IPS-18a (cell line): ENCODE results near the gene CENATAC.

Experiments used
- H3K27ac ChIP-seq: one replicate; pipeline ENCODE4 v1.5.1; 2013; ENCODE audit warnings: low read length
- H3K27me3 ChIP-seq: one replicate; pipeline ENCODE4 v1.6.1; 2013; ENCODE audit warnings: mild to moderate bottlenecking, low read length; ENCODE audit not compliant: control insufficient read depth, insufficient read depth
- H3K36me3 ChIP-seq: one replicate; pipeline ENCODE4 v1.6.1; 2013; ENCODE audit warnings: low read depth, low read length; ENCODE audit not compliant: control insufficient read depth
- H3K4me1 ChIP-seq: one replicate; pipeline ENCODE4 v1.6.1; 2013; ENCODE audit warnings: low read depth, low read length; ENCODE audit not compliant: control insufficient read depth
- H3K4me3 ChIP-seq: one replicate; pipeline ENCODE4 v1.5.1; 2013; ENCODE audit warnings: low read length
- H3K9ac ChIP-seq: one replicate; pipeline ENCODE4 v1.6.1; 2013; ENCODE audit warnings: mild to moderate bottlenecking, low read length, moderate library complexity
- H3K9me3 ChIP-seq: one replicate; pipeline ENCODE4 v1.6.1; 2013; ENCODE audit warnings: low read depth, low read length; ENCODE audit not compliant: control insufficient read depth

CENATAC gene

DNA sequence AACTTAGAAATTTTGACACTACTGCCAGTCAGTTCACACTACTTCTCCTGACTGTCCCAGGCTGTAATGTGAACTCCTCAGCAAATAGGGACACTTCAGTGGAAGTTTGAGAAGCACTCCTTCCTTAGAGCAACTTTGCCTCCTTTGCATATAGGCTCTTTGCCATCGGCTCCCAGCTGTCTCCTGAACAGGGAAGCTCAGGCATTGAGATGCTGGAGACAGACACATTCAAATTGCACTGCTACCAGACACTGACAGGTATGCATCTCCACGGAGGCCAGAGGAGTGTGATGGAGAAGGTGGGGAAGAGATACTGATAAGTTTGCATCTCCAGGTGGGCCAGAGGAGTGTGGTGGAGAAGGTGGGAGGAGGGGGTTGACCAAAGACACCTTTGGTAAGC is 22.1 kb downstream of the CENATAC start:
- H3K27ac ChIP-seq = no peak overlapping the region
- no peak overlapping the region for H3K9ac ChIP-seq
- H3K4me3 ChIP-seq = peak overlapping the region; percentile 89

DNA sequence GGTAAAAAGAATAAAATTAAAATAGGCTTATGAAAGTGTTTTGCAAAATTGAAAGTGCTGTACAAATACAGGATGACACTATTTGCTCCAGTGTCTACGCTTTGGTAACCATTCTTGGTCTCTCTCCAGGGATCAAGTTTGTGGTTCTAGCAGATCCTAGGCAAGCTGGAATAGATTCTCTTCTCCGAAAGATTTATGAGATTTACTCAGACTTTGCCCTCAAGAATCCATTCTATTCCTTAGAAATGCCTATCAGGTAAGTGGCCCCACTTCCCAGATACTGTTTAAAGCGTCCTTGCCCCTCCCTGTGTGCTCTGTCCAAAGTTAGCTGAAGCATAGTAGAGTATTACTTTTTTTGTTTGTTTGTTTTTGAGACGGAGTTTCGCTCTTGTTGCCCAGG is 23.7 kb downstream of the CENATAC start:
- H3K27ac ChIP-seq = no peak overlapping the region
- peaks cover 40% of the 10 kb centered on the region for H3K36me3 ChIP-seq
- no peaks in the 10 kb centered on the region for H3K9me3 ChIP-seq
- no peak overlapping the region for H3K9ac ChIP-seq
- no peak overlapping the region for H3K4me3 ChIP-seq
- H3K4me1 ChIP-seq = peaks cover 5% of the 10 kb centered on the region
- H3K27me3 ChIP-seq = no peaks in the 10 kb centered on the region

More for the DNA sequence above, 22.1 kb downstream of the CENATAC start:
- peaks cover 9% of the 10 kb centered on the region for H3K4me1 ChIP-seq
- H3K36me3 ChIP-seq = peaks cover 53% of the 10 kb centered on the region
- H3K9me3 ChIP-seq = no peaks in the 10 kb centered on the region
- no peaks in the 10 kb centered on the region for H3K27me3 ChIP-seq

GRCh38 chr11:119023741-119024140 is 25.8 kb downstream of the CENATAC start:
- Histone ChIP-seq H3K9ac (no peak overlapping the region), H3K9me3 (no peaks in the 10 kb centered on the region), H3K4me1 (no peaks in the 10 kb centered on the region), H3K36me3 (peaks cover 46% of the 10 kb centered on the region), H3K27me3 (no peaks in the 10 kb centered on the region), H3K4me3 (no peak overlapping the region), H3K27ac (no peak overlapping the region)

GRCh38 chr11:119024430-119025098 is 26.6 kb downstream of the CENATAC start:
- H3K9ac ChIP-seq = no peak overlapping the region
- H3K27me3 ChIP-seq = no peaks in the 10 kb centered on the region
- H3K27ac ChIP-seq = no peak overlapping the region
- H3K36me3 ChIP-seq = peaks cover 46% of the 10 kb centered on the region
- no peaks in the 10 kb centered on the region for H3K9me3 ChIP-seq
- no peak overlapping the region for H3K4me3 ChIP-seq
- H3K4me1 ChIP-seq = no peaks in the 10 kb centered on the region

- H3K4me1 ChIP-seq = no peaks in the 10 kb centered on the region
- H3K4me3 ChIP-seq = no peak overlapping the region
- H3K27me3 ChIP-seq = no peaks in the 10 kb centered on the region
- no peaks in the 10 kb centered on the region for H3K9me3 ChIP-seq
- no peak overlapping the region for H3K9ac ChIP-seq
- no peak overlapping the region for H3K27ac ChIP-seq
- H3K36me3 ChIP-seq = peaks cover 46% of the 10 kb centered on the region
Observed at GRCh38 chr11:119025099-119025473, 27.1 kb downstream of the CENATAC start.

GRCh38 chr11:119025541-119025940 is 27.6 kb downstream of the CENATAC start:
- Histone ChIP-seq H3K27ac (no peak overlapping the region), H3K4me3 (no peak overlapping the region), H3K27me3 (no peaks in the 10 kb centered on the region), H3K36me3 (peaks cover 46% of the 10 kb centered on the region), H3K9me3 (no peaks in the 10 kb centered on the region), H3K4me1 (no peaks in the 10 kb centered on the region), H3K9ac (no peak overlapping the region)

DNA sequence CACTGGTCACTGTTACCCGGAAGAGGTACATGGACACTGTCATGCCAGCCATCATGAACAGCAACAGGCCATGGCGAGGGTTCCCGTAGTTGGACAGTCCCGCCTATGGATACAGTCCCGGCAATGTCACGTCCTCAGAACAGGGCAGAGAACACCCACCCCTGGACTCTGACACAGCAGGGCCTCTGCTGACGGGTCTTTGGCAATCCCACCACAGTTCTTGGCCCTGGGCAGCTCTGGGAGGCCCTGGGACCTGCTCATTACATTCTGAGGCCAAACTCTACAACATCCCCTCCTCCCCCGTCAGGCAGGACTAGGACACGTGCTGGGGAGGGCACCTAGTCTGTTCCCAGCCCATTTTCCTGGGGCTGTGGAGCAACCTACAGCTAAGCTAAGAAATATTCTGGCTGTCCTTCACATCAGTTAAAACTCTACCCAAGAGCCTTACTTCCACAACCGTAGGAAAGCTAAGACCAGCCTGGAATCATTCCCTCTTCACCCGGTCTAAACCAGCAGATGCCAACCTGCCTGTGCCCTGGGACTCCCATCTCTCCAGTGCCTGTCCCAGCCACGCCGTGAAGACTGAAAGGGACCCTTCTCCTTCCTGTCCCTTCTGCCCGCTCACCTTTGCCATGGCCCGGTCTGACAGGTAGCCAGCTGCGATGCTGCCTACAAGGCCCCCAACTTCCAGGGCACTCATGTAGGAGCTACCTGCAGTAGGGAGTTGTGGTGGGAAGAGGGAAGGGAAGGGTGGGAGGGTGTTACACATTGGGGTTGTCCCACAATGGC is 28.2 kb downstream of the CENATAC start:
- Histone ChIP-seq H3K9ac (no peak overlapping the region), H3K4me3 (no peak overlapping the region), H3K27me3 (no peaks in the 10 kb centered on the region), H3K4me1 (no peaks in the 10 kb centered on the region), H3K9me3 (no peaks in the 10 kb centered on the region), H3K36me3 (peaks cover 45% of the 10 kb centered on the region), H3K27ac (no peak overlapping the region)

- H3K4me1 ChIP-seq = no peaks in the 10 kb centered on the region
Observed at GRCh38 chr11:119026970-119027369, 29.0 kb downstream of the CENATAC start.

DNA sequence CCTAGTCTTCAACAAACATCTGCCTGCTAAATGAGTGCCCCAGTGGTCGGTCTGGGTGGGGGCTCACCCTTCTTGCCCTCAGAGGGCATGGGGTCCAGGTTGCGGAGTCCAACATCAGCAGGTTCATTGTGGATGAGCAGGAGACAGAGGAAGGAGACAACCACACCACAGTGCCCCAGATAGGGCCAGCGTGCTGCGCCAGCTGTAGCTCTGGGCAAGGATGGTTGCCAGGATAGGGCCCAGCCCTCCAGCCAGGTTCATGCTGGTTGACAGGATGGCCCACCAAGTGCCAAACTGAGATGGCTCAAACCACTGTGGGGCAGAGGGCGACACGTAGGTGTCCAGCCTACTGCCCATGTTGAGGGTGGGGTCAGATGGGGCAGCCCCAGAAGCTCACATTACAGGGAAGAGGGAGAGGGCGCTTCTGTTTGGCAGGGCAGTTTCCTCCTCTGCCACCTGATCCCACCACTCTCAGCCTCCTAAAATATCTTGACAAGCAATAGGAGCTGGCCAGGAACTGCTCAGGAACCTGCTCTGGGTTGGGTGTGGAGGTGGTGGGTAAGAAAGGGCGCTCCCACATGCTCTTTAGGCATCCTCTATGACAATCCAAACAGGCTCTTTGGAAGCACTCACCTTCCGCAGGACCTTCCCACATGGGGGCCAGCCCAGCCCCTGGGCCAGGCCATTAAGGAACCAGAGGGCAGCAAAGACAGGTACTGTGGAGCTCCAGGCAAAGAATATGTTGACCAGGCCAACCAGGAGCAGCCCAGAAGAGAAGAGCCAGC is 29.8 kb downstream of the CENATAC start:
- H3K9ac ChIP-seq = no peak overlapping the region
- H3K4me1 ChIP-seq = no peaks in the 10 kb centered on the region
- no peak overlapping the region for H3K4me3 ChIP-seq
- H3K36me3 ChIP-seq = peaks cover 38% of the 10 kb centered on the region
- no peak overlapping the region for H3K27ac ChIP-seq
- H3K9me3 ChIP-seq = no peaks in the 10 kb centered on the region
- no peaks in the 10 kb centered on the region for H3K27me3 ChIP-seq

More at GRCh38 chr11:119026970-119027369, 29.0 kb downstream of the CENATAC start:
- Histone ChIP-seq H3K4me3 (no peak overlapping the region), H3K27ac (no peak overlapping the region), H3K27me3 (no peaks in the 10 kb centered on the region), H3K9ac (no peak overlapping the region), H3K9me3 (no peaks in the 10 kb centered on the region), H3K36me3 (peaks cover 38% of the 10 kb centered on the region)

DNA sequence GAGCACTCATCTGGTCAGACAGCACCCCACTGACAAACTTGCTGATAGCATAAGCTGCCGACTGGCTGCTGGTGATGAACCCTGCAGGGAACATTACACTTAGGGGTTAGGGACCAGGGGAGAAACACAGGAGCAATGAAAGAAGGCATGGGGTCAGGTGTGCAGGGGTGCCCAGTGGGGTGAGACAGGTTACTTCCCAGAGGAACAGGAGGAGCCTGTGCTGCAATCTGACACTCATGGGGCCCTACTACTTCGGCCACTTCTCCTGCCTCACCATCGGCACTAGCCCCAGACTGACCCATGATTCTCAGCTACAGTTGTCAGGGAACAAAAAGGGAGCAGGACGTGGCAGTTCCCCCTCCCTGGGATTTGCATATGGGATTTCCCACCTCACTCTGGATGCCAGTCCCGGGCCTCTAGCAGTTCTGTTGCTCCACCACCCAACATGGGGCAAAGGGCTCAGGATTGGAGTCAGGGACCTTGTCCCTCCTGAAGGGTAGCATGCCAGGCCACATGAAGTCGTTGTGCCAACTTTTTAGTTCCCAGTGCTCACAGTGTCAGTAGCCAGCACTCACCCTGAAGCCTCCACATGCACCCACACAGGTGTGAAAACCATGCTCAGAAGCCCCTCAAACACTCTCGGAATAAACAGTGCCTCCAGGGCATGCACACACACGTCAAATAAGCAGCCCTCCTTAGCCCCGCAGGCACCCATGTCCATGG is 30.6 kb downstream of the CENATAC start:
- Histone ChIP-seq H3K27me3 (no peaks in the 10 kb centered on the region), H3K4me3 (no peak overlapping the region), H3K36me3 (peaks cover 32% of the 10 kb centered on the region), H3K9ac (no peak overlapping the region), H3K27ac (no peak overlapping the region), H3K4me1 (no peaks in the 10 kb centered on the region), H3K9me3 (no peaks in the 10 kb centered on the region)

DNA sequence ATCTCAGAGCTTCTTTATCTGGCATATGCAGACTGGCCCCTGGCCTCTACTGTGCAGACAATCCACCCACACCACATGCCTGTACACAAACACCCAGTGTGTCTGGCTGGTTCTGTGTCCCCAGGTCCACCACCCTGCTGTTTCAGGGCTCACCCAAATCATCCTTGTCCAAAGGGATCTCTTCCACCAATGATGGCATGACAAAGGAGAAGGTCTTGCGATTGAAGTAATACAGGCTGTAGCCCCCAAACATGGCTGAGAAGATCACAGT is 31.1 kb downstream of the CENATAC start:
- H3K9ac ChIP-seq = no peak overlapping the region
- H3K36me3 ChIP-seq = peaks cover 27% of the 10 kb centered on the region
- no peaks in the 10 kb centered on the region for H3K27me3 ChIP-seq
- H3K4me1 ChIP-seq = no peaks in the 10 kb centered on the region
- no peak overlapping the region for H3K4me3 ChIP-seq
- H3K27ac ChIP-seq = no peak overlapping the region
- H3K9me3 ChIP-seq = no peaks in the 10 kb centered on the region
